Neural progenitor cell (in vitro differentiated cells): ENCODE results near the gene MBD3L4.

Source experiments
- EZH2 ChIP-seq: fragments of 200-600 bp; sonication (generic); IDR thresholded peaks from 2 replicates; pipeline ENCODE4 v1.6.1; 2017; ENCODE audit warnings: antibody characterized with exemption, mild to moderate bottlenecking, moderate library complexity
- TF ChIP-seq, protein P1 (sequence below): fragments of 200-600 bp; sonication (generic); IDR thresholded peaks from 2 replicates; pipeline ENCODE4 v1.5.1; 2017; ENCODE audit warnings: antibody characterized with exemption, mild to moderate bottlenecking

GRCh38 chr19:7010722-7011593 lies 29.0 kb downstream of the MBD3L4 start:
- TF ChIP-seq, protein P1, sequence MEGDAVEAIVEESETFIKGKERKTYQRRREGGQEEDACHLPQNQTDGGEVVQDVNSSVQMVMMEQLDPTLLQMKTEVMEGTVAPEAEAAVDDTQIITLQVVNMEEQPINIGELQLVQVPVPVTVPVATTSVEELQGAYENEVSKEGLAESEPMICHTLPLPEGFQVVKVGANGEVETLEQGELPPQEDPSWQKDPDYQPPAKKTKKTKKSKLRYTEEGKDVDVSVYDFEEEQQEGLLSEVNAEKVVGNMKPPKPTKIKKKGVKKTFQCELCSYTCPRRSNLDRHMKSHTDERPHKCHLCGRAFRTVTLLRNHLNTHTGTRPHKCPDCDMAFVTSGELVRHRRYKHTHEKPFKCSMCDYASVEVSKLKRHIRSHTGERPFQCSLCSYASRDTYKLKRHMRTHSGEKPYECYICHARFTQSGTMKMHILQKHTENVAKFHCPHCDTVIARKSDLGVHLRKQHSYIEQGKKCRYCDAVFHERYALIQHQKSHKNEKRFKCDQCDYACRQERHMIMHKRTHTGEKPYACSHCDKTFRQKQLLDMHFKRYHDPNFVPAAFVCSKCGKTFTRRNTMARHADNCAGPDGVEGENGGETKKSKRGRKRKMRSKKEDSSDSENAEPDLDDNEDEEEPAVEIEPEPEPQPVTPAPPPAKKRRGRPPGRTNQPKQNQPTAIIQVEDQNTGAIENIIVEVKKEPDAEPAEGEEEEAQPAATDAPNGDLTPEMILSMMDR, result no peak
- TF ChIP-seq EZH2, result no peak
